Left lung (tissue), 10 donors: Measurements from ENCODE around the gene CTLA4. TPM values are rescaled to one million over a fixed set of nuclear protein-coding genes. Genes with fewer than 3 reads are reported as not detected.

Experiments used
- ATAC-seq: fragments of 200-7000 bp; cut with Tn5 transposase; one replicate; pipeline ENCODE4 v1.9.1; 2020; ENCODE audit warnings: moderate library complexity
- DNase-seq, 4 donors: peaks; one replicate each; pipeline ENCODE4 v3.0.0-alpha.2; 2013 to 2020
- H3K27ac ChIP-seq, 2 donors: fragments of 200-600 bp; sonication (generic) in 1 of 2; one replicate each; pipeline versions ENCODE4 v1.5.0 to v1.8.0; 2020 to 2021
- H3K27me3 ChIP-seq, 2 donors: fragments of 200-600 bp; sonication (generic) in 1 of 2; one replicate each; pipeline versions ENCODE4 v1.5.0 to v1.8.0; 2020 to 2021
- H3K36me3 ChIP-seq, 2 donors: fragments of 200-600 bp; sonication (generic) in 1 of 2; one replicate each; pipeline versions ENCODE4 v1.5.0 to v1.8.0; 2020 to 2021
- H3K4me1 ChIP-seq, 2 donors: fragments of 200-600 bp; one replicate each; pipeline ENCODE4 v1.8.0; 2021
- H3K4me3 ChIP-seq, 2 donors: fragments of 200-600 bp; sonication (generic) in 1 of 2; one replicate each; pipeline versions ENCODE4 v1.5.0 to v1.8.0; 2020 to 2021; ENCODE audit warnings: mild to moderate bottlenecking in 1 of 2
- H3K9me3 ChIP-seq, 2 donors: fragments of 200-600 bp; sonication (generic) in 1 of 2; one replicate each; pipeline versions ENCODE4 v1.5.0 to v1.8.0; 2020 to 2021
- CTCF ChIP-seq, 2 donors: fragments of 200-600 bp; sonication (generic) in 1 of 2; IDR thresholded peaks; one replicate each; pipeline versions ENCODE4 v1.5.0 to v1.8.0; 2021; ENCODE audit warnings: antibody characterized with exemption in 2 of 2
- intact Hi-C, 2 donors: fragments of 100-400 bp; cut with DNase I; formaldehyde crosslinking; loops; one replicate each; pipeline versions ENCODE4 v1.11.2 to v1.14.2; 2022
- polyA plus RNA-seq, 6 donors: library from polyadenylated mRNA; unstranded; fragments of 120-200 nt; gene quantifications; one replicate each; pipeline ENCODE4 v1.2.1, GENCODE V29; 2013; ENCODE audit not compliant: insufficient read length in 6 of 6
- total RNA-seq, 2 donors: library from RNA; stranded (reverse); fragmentation: NEBNext Ultra II Directional; extraction: Animal tissue kit (Norgen Biotek cat#: 25700); gene quantifications; one replicate each; pipeline ENCODE4 v1.2.1, GENCODE V29; 2021
- donor health status: DM: no; HTN: yes; CAD: no.
- donor health status: DM: no; HTN: no; CAD: no.

CTLA4 gene
- total and polyA plus RNA-seq, 8 donors, result 0.17 to 1.4 (median 0.40) TPM; not detected in 1

GRCh38 chr2:203846490-203847105, 21.0 kb upstream of the CTLA4 start:
- no peak for TF ChIP-seq CTCF (IDR thresholded peaks at IDR 0.05)

DNA sequence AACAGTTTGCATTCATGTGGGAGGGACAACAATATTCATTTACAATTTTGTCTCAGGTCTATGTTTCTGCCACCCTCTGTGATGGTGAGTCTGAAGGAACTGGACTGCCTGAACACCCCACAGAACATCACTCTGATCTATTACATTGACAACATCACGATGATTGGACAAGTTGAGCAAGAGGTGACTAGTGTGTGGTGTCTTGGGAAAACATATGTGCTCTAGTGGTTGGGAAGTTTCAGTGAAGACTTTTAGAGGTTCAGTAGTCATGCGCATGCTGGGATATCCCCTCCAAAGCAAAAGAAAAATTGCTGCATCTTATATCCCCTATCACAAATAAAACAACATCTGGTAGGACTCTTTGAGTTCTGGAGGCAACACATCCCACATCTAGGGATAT, 18.6 kb upstream of the CTLA4 start:
- intact Hi-C loops, result no loop called here
- Histone ChIP-seq H3K27ac (no peak overlapping the region), H3K4me3 (no peak overlapping the region), H3K36me3 (no peaks in the 10 kb centered on the region), H3K27me3 (no peaks in the 10 kb centered on the region), H3K9me3 (no peaks in the 10 kb centered on the region), H3K4me1 (no peaks in the 10 kb centered on the region)
- ATAC-seq (no peak), DNase-seq (no peak)
- no peak for TF ChIP-seq CTCF (IDR thresholded peaks at IDR 0.05)

More at GRCh38 chr2:203846490-203847105, 21.0 kb upstream of the CTLA4 start:
- no peaks in the 10 kb centered on the region for H3K36me3 ChIP-seq
- no peak overlapping the region for H3K27ac ChIP-seq
- H3K4me3 ChIP-seq, result no peak overlapping the region
- intact Hi-C loops, result no loop called here
- H3K4me1 ChIP-seq, result no peaks in the 10 kb centered on the region
- DNase-seq, result no peak
- H3K9me3 ChIP-seq, result no peaks in the 10 kb centered on the region
- no peaks in the 10 kb centered on the region for H3K27me3 ChIP-seq
- no peak for ATAC-seq

DNA sequence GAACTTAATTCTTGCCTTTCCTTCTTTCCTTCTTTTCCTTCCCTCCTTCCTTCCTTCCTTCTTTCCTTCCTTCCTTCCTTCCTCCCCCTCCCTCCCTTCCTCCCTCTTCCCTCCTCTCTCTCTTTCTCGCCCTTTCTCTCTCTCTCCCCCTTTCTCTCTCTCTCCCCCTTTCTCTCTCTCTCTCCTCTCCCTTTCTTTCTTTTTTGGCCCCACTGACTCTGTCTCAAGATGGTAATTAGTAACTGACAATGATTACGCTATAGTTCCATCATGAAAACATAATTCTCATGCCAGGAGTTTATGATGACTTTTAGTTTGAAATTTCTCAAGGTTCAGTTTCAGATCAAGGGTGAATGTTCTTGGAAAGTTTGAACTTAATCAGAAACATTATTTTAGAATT, 14.8 kb upstream of the CTLA4 start:
- no peak overlapping the region for H3K4me3 ChIP-seq
- H3K27me3 ChIP-seq, result no peaks in the 10 kb centered on the region
- no peak overlapping the region for H3K27ac ChIP-seq
- no peaks in the 10 kb centered on the region for H3K36me3 ChIP-seq
- no peak for TF ChIP-seq CTCF (IDR thresholded peaks at IDR 0.05)
- no peak for DNase-seq
- H3K4me1 ChIP-seq, result no peaks in the 10 kb centered on the region
- H3K9me3 ChIP-seq, result no peaks in the 10 kb centered on the region
- intact Hi-C loops, result no loop called here
- ATAC-seq, result no peak

- intact Hi-C loops, result no loop called here
- H3K4me1 ChIP-seq, result no peaks in the 10 kb centered on the region
- no peak for ATAC-seq
- no peaks in the 10 kb centered on the region for H3K27me3 ChIP-seq
- TF ChIP-seq CTCF (IDR thresholded peaks at IDR 0.05), result no peak
- no peak overlapping the region for H3K27ac ChIP-seq
- no peak overlapping the region for H3K4me3 ChIP-seq
- no peak for DNase-seq
- H3K36me3 ChIP-seq, result no peaks in the 10 kb centered on the region
- no peaks in the 10 kb centered on the region for H3K9me3 ChIP-seq
These were observed 14.3 kb upstream of the CTLA4 start for GRCh38 chr2:203853271-203853670.

- Histone ChIP-seq H3K27me3 (no peaks in the 10 kb centered on the region), H3K9me3 (no peaks in the 10 kb centered on the region), H3K4me1 (no peaks in the 10 kb centered on the region), H3K36me3 (no peaks in the 10 kb centered on the region), H3K4me3 (no peak overlapping the region), H3K27ac (no peak overlapping the region)
- ATAC-seq (no peak), DNase-seq (no peak)
- intact Hi-C loops, result no loop called here
- no peak for TF ChIP-seq CTCF (IDR thresholded peaks at IDR 0.05)
These were observed 13.8 kb upstream of the CTLA4 start for GRCh38 chr2:203853722-203854121.
